Retinal pigment epithelial cell (primary cell): Measurements from ENCODE around the gene TMEM205.

Experiments used
- DNase-seq: peaks from one replicate; pipeline ENCODE4 v3.0.0-alpha.2; 2010; ENCODE audit warnings: low read depth
- H3K4me3 ChIP-seq: 2 replicates; pipeline ENCODE4 v1.5.1; 2011; ENCODE audit warnings: mild to moderate bottlenecking, low read length, control low read depth, moderate library complexity
- TF ChIP-seq, protein P1 (sequence below): conservative IDR thresholded peaks from 2 replicates; pipeline ENCODE4 v1.5.1; 2011; ENCODE audit warnings: low read depth, low read length, control low read depth, inconsistent platforms

Gene TMEM205

DNA sequence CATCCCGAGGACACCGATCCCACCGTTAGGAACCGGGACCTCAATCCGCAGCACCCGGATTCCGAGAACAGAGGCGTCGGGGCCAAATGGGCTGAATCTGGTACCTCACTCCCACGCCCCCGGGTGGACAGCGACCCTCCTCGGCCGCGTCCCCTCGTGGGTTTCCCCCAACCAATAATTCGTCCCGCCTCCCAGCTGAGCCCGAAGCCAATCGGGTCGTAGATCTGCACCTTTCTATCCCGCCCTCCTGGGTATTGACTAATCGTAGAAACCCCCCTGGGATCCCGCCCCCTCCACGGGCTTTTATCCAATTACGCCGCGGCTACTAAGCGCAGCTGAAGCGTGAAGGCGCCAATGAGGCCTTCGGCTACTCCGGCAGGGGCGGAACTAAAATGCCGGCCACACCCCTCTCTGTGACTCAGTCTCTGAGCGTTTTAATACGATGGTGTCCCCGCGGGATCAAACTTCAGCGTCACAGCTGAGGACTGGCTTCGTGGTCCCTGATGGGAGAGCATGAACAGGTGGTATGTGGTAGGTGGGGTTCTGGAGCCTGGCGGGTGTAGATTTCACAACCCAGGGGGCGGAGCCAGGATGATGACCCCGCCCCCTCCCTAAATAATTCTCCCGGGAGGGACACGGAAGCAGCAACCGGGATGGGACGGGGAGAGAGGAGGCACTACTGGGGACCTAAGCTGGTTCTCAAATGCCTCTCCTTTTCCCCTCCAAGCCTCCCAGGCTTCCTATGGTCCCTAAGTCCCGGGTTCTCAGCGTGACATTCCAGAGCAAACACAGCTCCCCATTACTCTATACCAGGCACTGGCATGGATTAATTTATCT lies at the start of gene TMEM205, which contains the start of gene CCDC159:
TMEM205 (minus strand) TSS at position 165 of the 837 bp plus-strand sequence. CDS start 649 bp downstream, outside the sequence.
CCDC159 (plus strand) TSS at position 416 of the 837 bp plus-strand sequence; CDS start at position 504, 88 bp downstream.
- H3K4me3 ChIP-seq = peak within 1 kb of the TSS; percentile 88
- TF ChIP-seq, protein P1, sequence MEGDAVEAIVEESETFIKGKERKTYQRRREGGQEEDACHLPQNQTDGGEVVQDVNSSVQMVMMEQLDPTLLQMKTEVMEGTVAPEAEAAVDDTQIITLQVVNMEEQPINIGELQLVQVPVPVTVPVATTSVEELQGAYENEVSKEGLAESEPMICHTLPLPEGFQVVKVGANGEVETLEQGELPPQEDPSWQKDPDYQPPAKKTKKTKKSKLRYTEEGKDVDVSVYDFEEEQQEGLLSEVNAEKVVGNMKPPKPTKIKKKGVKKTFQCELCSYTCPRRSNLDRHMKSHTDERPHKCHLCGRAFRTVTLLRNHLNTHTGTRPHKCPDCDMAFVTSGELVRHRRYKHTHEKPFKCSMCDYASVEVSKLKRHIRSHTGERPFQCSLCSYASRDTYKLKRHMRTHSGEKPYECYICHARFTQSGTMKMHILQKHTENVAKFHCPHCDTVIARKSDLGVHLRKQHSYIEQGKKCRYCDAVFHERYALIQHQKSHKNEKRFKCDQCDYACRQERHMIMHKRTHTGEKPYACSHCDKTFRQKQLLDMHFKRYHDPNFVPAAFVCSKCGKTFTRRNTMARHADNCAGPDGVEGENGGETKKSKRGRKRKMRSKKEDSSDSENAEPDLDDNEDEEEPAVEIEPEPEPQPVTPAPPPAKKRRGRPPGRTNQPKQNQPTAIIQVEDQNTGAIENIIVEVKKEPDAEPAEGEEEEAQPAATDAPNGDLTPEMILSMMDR = no peak
- peak; percentile 98 for DNase-seq

DNA sequence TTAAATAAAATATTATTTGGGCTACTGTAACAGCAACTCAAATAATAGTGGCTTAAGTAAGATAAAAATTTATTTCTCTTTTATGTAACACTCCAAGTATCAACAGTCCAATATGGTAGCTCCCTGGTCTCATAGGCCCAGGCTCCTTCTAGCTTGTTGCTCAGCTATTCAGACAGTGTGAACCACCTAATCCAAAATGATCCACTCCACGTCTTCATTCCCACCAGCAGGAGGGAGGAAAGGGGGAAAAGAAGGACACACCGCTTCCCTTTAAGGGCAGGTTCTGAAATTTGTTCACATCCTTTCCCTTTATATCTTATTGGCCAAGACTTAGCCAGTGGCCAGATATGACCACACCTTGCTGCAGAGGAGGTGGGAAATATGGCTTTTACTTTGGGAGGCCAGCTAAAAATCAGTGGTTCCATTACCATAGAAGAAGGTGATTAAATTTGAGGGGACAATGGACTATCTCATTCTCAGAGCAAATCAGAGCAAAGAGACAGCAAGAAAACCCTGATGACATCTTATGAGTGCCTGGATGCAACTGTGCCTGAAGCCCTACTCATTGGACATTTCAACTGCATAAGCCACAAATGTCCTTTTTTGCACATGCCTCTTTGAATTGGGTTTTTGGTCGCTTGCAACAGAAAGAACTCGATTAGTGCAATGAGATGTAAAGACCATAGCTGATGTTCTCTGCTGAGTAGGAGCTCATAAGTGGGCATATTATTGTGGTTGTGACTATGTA lies 45.0 kb upstream of the TMEM205 start:
- no peak overlapping the region for H3K4me3 ChIP-seq
- TF ChIP-seq, protein P1 = no peak
- DNase-seq = no peak

DNA sequence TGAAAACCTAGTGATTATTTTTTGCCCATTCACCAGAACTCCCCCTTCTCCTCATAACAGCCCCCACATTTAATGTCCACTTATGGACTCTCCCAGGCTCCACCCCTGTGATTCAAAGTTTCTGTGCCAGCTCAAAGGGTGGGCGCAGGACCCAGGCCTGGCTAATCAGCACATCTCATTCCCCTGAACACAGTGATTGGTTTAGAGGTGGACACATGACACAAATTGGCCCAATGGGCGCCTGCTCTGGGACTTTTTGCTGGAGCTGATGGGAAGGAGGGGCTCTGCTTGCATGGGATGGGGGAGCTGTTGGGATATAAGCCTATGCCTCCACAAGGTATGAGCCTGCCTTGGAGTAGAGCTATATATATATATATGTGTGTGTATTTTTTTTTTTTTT lies 44.3 kb upstream of the TMEM205 start:
- DNase-seq = no peak
- no peak overlapping the region for H3K4me3 ChIP-seq
- TF ChIP-seq, protein P1 = no peak

DNA sequence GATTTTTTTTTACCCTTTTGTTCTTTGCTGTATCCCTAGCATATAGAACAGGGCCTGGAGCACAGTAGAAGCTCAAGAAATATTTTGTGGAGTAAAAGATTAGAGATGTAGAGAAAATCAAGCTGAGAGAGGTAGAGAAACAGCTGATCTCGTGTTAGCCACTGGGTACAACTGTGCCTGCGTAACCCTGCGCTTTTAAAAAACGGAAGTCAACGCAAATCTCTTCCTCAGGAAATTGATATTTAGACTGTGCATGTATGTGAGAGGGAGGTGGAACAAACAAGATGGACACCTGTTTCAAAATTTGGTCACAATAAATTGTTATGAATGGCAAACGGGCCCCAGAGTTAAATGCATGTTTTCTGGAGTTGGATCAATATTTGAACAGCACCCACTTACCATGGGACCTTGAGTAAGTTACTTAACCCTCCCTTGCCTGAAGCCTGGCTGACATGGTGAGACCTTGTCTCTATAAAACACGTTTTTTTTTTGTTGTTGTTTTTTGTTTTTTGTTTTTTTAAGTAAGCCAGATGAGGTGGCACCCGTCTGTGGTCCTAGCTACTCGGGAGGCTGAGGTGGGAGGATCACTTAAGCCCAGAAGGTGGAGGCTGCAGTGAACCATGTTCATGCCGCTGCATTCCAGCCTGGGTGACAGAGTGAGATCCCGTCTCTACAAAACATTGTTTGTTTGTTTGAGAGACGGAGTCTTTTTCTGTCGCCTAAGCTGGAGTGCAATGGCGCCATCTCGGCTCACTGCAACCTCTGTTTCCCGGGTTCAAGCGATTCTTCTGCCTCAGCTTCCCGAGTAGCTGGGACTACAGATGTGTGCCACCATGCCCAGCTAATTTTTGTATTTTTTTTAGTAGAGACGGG lies 41.3 kb upstream of the TMEM205 start:
- TF ChIP-seq, protein P1 = no peak
- DNase-seq = no peak
- no peak overlapping the region for H3K4me3 ChIP-seq

DNA sequence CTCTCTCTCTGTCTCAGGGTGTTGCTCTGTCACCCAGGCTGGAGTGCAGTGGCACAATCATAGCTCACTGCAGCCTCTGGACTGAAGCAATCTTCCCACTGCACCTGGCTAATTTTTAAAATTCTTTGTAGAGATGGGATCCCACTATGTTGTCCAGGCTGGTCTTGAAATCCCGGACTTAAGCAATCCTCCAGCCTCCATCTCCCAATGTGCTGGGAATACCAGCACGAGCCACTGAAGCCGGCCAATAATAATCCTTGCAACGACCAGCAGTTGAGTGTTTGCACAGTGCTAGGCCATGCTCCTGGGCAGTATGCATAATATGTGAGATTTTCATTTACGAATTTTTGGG lies 38.7 kb upstream of the TMEM205 start:
- TF ChIP-seq, protein P1 = no peak
- no peak for DNase-seq
- no peak overlapping the region for H3K4me3 ChIP-seq

DNA sequence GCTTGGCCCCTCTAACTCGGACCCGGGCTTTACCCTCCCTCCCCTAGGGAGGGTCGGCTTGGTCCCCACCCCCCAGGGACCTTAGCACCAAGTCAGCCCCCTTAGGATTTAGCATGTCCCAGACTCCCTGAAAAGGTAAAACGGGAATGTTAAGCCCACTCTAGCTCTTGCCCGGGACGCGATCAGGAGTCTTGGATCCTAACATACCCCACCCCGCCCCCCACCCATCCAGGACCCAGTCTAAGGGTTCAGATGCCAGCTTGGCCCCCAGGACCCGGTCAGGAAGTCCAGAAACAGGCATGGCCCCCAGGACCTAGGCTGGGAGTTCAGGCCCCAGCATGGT lies 37.6 kb upstream of the TMEM205 start:
- H3K4me3 ChIP-seq = peak overlapping the region; percentile 29
- TF ChIP-seq, protein P1 = no peak
- DNase-seq = no peak
